HepG2 (cell line): Measurements from ENCODE around the gene FAM83F. TPM values are rescaled to one million over a fixed set of nuclear protein-coding genes. Genes with fewer than 3 reads are reported as not detected.

Experiments
- ATAC-seq: fragments of 200-7000 bp; cut with Tn5 transposase; 3 replicates; pipeline ENCODE4 v1.9.1; 2020; ENCODE audit warnings: mild to moderate bottlenecking, moderate library complexity
- BruUV-seq: library from RNA; stranded (reverse); fragments of 400-500 nt; replicated peaks from 2 replicates; lab custom pipeline; 2021; lab: Mats Ljungman, UMichigan
- CTCF ChIA-PET: fragments of 300-600 bp; formaldehyde crosslinking; extraction: SDS; loops from one replicate; lab custom pipeline; 2021; ENCODE audit warnings: low total read pairs, inconsistent platforms, low intra/inter-chr PET ratio; lab: Yijun Ruan, JAX
- POLR2A ChIA-PET: fragments of 350-600 bp; sonication (Branson Sonifier 250); formaldehyde crosslinking; loops from one replicate; lab custom pipeline; 2020; ENCODE audit warnings: antibody characterized with exemption, inconsistent platforms; lab: Yijun Ruan, JAX
- DNase-seq: peaks from one replicate; pipeline ENCODE4 v3.0.0-alpha.2; 2015; ENCODE audit warnings: low spot score
- FAIRE-seq: peaks from 3 replicates; lab custom pipeline; 2011; peaks lifted over from hg19 to GRCh38; lab: Jason Lieb, UNC
- H2AFZ ChIP-seq: one replicate; pipeline ENCODE4 v1.6.1; 2011; ENCODE audit warnings: low read length, inconsistent platforms
- H3K27ac ChIP-seq: fragments of 300-600 bp; 3 replicates; pipeline ENCODE4 v1.8.0; 2011; ENCODE audit warnings: mixed run types, mild to moderate bottlenecking, mixed read lengths, low read length, inconsistent platforms; ENCODE audit not compliant: insufficient read depth; ENCODE audit errors: extremely low read length
- H3K27me3 ChIP-seq, 2 experiments: fragments of 200-600 bp in 1 of 2; 2 replicates in 1 of 2; 3 replicates in 1 of 2; pipeline versions ENCODE4 v1.6.0 to v1.8.0; 2011; ENCODE audit warnings: low read length in 2 of 2, mild to moderate bottlenecking in 2 of 2, moderate library complexity in 2 of 2, inconsistent platforms in 1 of 2; ENCODE audit not compliant: insufficient read depth in 2 of 2, control insufficient read depth in 1 of 2
- H3K36me3 ChIP-seq, 2 experiments: fragments of 200-600 bp in 1 of 2; replicated peaks in 1 of 2; 2 replicates in 1 of 2; 3 replicates in 1 of 2; pipeline versions ENCODE4 v1.5.1 to v1.8.0; 2011; ENCODE audit warnings: low read length in 2 of 2, inconsistent platforms in 1 of 2; ENCODE audit not compliant: insufficient read depth in 2 of 2, control insufficient read depth in 1 of 2
- H3K4me1 ChIP-seq: 2 replicates; pipeline ENCODE4 v1.5.1; 2012; ENCODE audit warnings: low read length, inconsistent platforms; ENCODE audit not compliant: insufficient read depth
- H3K4me2 ChIP-seq: 2 replicates; pipeline ENCODE4 v1.6.0; 2011; ENCODE audit warnings: low read depth, low read length, inconsistent platforms
- H3K4me3 ChIP-seq, 3 experiments: fragments of 200-600 bp in 1 of 3; sonication (generic), shearing (Covaris generic) in 1 of 3; replicated peaks in 1 of 3; 2 replicates each; pipeline ENCODE4 v1.5.1; 2011 to 2016; ENCODE audit warnings: low read length in 3 of 3, inconsistent platforms in 2 of 3, low read depth in 2 of 3, mild to moderate bottlenecking in 2 of 3, control low read depth in 1 of 3, mixed read lengths in 1 of 3; ENCODE audit not compliant: insufficient read depth in 1 of 3
- H3K79me2 ChIP-seq: one replicate; pipeline ENCODE4 v1.6.1; 2011; ENCODE audit warnings: low read length, inconsistent platforms; ENCODE audit not compliant: insufficient read depth
- H3K9ac ChIP-seq: 2 replicates; pipeline ENCODE4 v1.6.0; 2011; ENCODE audit warnings: mild to moderate bottlenecking, low read depth, low read length, inconsistent platforms; ENCODE audit not compliant: insufficient read depth
- H3K9me3 ChIP-seq: 2 replicates; pipeline ENCODE4 v1.5.1; 2012; ENCODE audit warnings: mild to moderate bottlenecking, low read length
- H4K20me1 ChIP-seq: 2 replicates; pipeline ENCODE4 v1.6.0; 2011; ENCODE audit warnings: inconsistent platforms, mild to moderate bottlenecking, low read length, moderate library complexity; ENCODE audit not compliant: insufficient read depth
- CCDC6 ChIP-seq: sonication (generic); formaldehyde crosslinking; IDR thresholded peaks from 2 replicates; pipeline ENCODE4 v1.8.1; 2022; ENCODE audit warnings: mild to moderate bottlenecking, missing genetic modification reagents, moderate library complexity
- E2F1 ChIP-seq: sonication (generic); formaldehyde crosslinking; IDR thresholded peaks from 2 replicates; pipeline ENCODE4 v1.5.0; 2020; ENCODE audit warnings: missing genetic modification reagents
- HNF1A ChIP-seq, 2 experiments: sonication (generic) in 1 of 2; formaldehyde crosslinking in 1 of 2; IDR thresholded peaks; 2 replicates each; pipeline versions ENCODE4 v1.4.0 to v1.6.1; 2016 to 2020; ENCODE audit warnings: borderline replicate concordance in 1 of 2, low read depth in 1 of 2, mild to moderate bottlenecking in 1 of 2, missing genetic modification reagents in 1 of 2
- PAX8 ChIP-seq: sonication (generic); formaldehyde crosslinking; IDR thresholded peaks from 2 replicates; pipeline ENCODE4 v1.8.0; 2022; ENCODE audit warnings: mild to moderate bottlenecking, missing genetic modification reagents, borderline replicate concordance
- SETDB1 ChIP-seq: sonication (generic); formaldehyde crosslinking; IDR thresholded peaks from 2 replicates; pipeline ENCODE4 v1.5.1; 2020; ENCODE audit warnings: missing genetic modification reagents, mild to moderate bottlenecking, borderline replicate concordance
- SKIL ChIP-seq: sonication (generic); formaldehyde crosslinking; IDR thresholded peaks from 2 replicates; pipeline ENCODE4 v1.8.0; 2022; ENCODE audit warnings: missing genetic modification reagents, mild to moderate bottlenecking, moderate library complexity, borderline replicate concordance
- ZFP82 ChIP-seq: sonication (generic); formaldehyde crosslinking; IDR thresholded peaks from 2 replicates; pipeline ENCODE4 v1.5.1; 2020; ENCODE audit warnings: mild to moderate bottlenecking, missing genetic modification reagents, borderline replicate concordance
- ZNF329 ChIP-seq: sonication (generic); formaldehyde crosslinking; IDR thresholded peaks from 2 replicates; pipeline ENCODE4 v1.9.0; 2021; ENCODE audit warnings: low read depth, mild to moderate bottlenecking, missing genetic modification reagents
- ZNF468 ChIP-seq: sonication (generic); formaldehyde crosslinking; IDR thresholded peaks from 2 replicates; pipeline ENCODE4 v1.8.0; 2022; ENCODE audit warnings: mild to moderate bottlenecking, moderate library complexity, missing genetic modification reagents
- ZNF746 ChIP-seq: sonication (generic); formaldehyde crosslinking; IDR thresholded peaks from 2 replicates; pipeline ENCODE4 v1.8.0; 2022; ENCODE audit warnings: mild to moderate bottlenecking, missing genetic modification reagents
- WGBS: methylation state at CpG from one replicate; pipeline ENCODE4 v1.1.6; 2017; ENCODE audit warnings: low lambda C conversion rate; 5-methylcytosine and 5-hydroxymethylcytosine counted together
- in situ Hi-C: cut with HindIII; loops from 2 replicates; pipeline ENCODE4 v1.10.0; 2017; ENCODE audit warnings: low pct_unique_long_range_greater_than_20kb; ENCODE audit not compliant: extremely low pct_ligation_motif_present
- intact Hi-C: fragments of 100-400 bp; cut with micrococcal nuclease; formaldehyde crosslinking; loops from one replicate; pipeline ENCODE4 v1.10.0; 2022; ENCODE audit not compliant: unreplicated experiment
- polyA plus RNA-seq, 8 experiments: library from polyadenylated mRNA; depleted of rRNA in 3 of 8; stranded (reverse) in 7 of 8; unstranded in 1 of 8; fragments of >200 nt; fragmentation: Illumina TruSeq in 4 of 8; extraction: Trizol in 4 of 8; gene quantifications; 2 replicates each; pipeline versions ENCODE4 v1.2.1 to v1.2.3, GENCODE V29; 2011 to 2016; ENCODE audit warnings: low read depth in 4 of 8, missing spikeins in 1 of 8, mixed read lengths in 1 of 8; ENCODE audit not compliant: insufficient read depth in 1 of 8
- total RNA-seq, 5 experiments: library from RNA; depleted of rRNA; stranded (reverse); fragments of >200 nt; fragmentation: Illumina TruSeq; extraction: Trizol; gene quantifications; 2 replicates each; pipeline ENCODE4 v1.2.3, GENCODE V29; 2016; ENCODE audit warnings: low read depth in 1 of 5

Gene FAM83F
- total and polyA plus RNA-seq, 2 of the 13 experiments (the other 11 are each of a cell fraction or from before 2014, with no cell fraction given), result not detected

GRCh38 chr22:40067639-40068038 lies 72.9 kb downstream of the FAM83F start:
- POLR2A ChIA-PET, result no interaction called here
- no peak for FAIRE-seq

DNA sequence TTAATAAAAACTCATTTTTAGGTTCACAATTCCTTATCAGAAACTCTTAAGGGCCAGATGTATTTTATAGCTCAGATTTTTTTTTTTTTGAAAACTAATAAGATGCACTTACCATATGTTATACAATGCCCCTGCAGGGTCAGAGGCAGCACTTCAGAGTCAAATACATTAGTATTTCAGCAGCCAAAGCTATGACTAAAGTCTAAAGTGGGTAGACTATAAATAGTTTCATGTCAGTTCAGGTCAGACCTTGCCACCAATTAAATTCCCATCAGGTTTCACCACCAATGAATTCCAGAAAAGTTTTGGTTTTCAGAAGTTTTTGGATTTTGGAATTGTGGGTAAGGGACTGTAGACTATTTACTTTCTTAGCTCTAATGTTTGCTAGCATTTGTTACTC lies 75.9 kb downstream of the FAM83F start:
- Histone ChIP-seq H3K79me2 (no peaks in the 10 kb centered on the region), H3K9me3 (no peaks in the 10 kb centered on the region), H3K4me3 (no peak overlapping the region), H3K36me3 (no peaks in the 10 kb centered on the region), H4K20me1 (peaks cover 16% of the 10 kb centered on the region; the same call in 1 of the 2 replicates), H3K4me2 (no peak overlapping the region), H3K27me3 (no peaks in the 10 kb centered on the region), H2AFZ (no peak overlapping the region), H3K9ac (no peak overlapping the region), H3K4me1 (peaks cover 14% of the 10 kb centered on the region), H3K27ac (no peak overlapping the region)
- in situ Hi-C loops (no loop called here), intact Hi-C loops (no loop called here)
- ATAC-seq (no peak), FAIRE-seq (no peak), DNase-seq (no peak)
- ChIA-PET POLR2A (interaction anchor here (1.8 kb wide), 1 partner anchor 26 kb away, joined by 5 read pairs; no protein-coding TSS in a partner anchor), CTCF (no interaction called here)
- BruUV-seq, result no TSS peak
- TF ChIP-seq E2F1 (no peak), HNF1A (IDR thresholded peaks at IDR 0.05; ENCODE audit: low read depth) (no peak), HNF1A (CRISPR knock-in tag; IDR thresholded peaks at IDR 0.05; ENCODE audit: borderline replicate concordance) (no peak), SETDB1 (CRISPR knock-in tag) (no peak), ZNF468 (CRISPR knock-in tag) (no peak)

More at GRCh38 chr22:40067639-40068038, 72.9 kb downstream of the FAM83F start:
- in situ Hi-C loops (no loop called here), intact Hi-C loops (no loop called here)
- DNase-seq (no peak), ATAC-seq (no peak)
- H3K36me3 ChIP-seq, result no peaks in the 10 kb centered on the region
- H3K27ac ChIP-seq, result no peak overlapping the region
- H3K79me2 ChIP-seq, result no peaks in the 10 kb centered on the region
- no peaks in the 10 kb centered on the region for H3K9me3 ChIP-seq
- H2AFZ ChIP-seq, result no peak overlapping the region
- 87% methylated on average over 2 of the region's 2 CpGs for WGBS
- no TSS peak for BruUV-seq
- H3K4me1 ChIP-seq, result peaks cover 14% of the 10 kb centered on the region
- no peak overlapping the region for H3K4me3 ChIP-seq
- peaks cover 21% of the 10 kb centered on the region; the same call in 1 of the 2 replicates for H4K20me1 ChIP-seq
- TF ChIP-seq PAX8 (CRISPR knock-in tag), result no peak
- TF ChIP-seq SKIL (CRISPR knock-in tag), result no peak
- no peak for TF ChIP-seq ZNF329
- no peak for TF ChIP-seq ZNF746
- no peak for TF ChIP-seq CCDC6 (CRISPR knock-in tag)
- TF ChIP-seq ZFP82, result no peak
- no peak overlapping the region for H3K4me2 ChIP-seq
- H3K9ac ChIP-seq, result no peak overlapping the region
- CTCF ChIA-PET, result no interaction called here
- H3K27me3 ChIP-seq, result no peaks in the 10 kb centered on the region; a peak in 1 of 5 replicates
